ENCODE measurements around the gene CATSPERD. TPM values are rescaled to one million over a fixed set of nuclear protein-coding genes. Genes with fewer than 3 reads are reported as not detected.

Gene CATSPERD
- total RNA-seq, 1 donor from 2014 or later: not detected

GRCh38 chr19:5804516-5805461 lies 84.4 kb downstream of the CATSPERD start, which contains the start of gene NRTN:
TSS of gene NRTN (plus strand) at chr19:5805067. CDS start at chr19:5824166, 19,099 bp downstream.
- DNase-seq (ENCODE audit: low read depth): no peak
- peaks cover 7% of the 10 kb centered on the region for H3K27me3 ChIP-seq (ENCODE audit: control insufficient read depth, insufficient read depth, low read length)
- no peaks in the 10 kb centered on the region for H3K36me3 ChIP-seq (ENCODE audit: control insufficient read depth, insufficient read depth, low read length)
- TF ChIP-seq, protein P1, sequence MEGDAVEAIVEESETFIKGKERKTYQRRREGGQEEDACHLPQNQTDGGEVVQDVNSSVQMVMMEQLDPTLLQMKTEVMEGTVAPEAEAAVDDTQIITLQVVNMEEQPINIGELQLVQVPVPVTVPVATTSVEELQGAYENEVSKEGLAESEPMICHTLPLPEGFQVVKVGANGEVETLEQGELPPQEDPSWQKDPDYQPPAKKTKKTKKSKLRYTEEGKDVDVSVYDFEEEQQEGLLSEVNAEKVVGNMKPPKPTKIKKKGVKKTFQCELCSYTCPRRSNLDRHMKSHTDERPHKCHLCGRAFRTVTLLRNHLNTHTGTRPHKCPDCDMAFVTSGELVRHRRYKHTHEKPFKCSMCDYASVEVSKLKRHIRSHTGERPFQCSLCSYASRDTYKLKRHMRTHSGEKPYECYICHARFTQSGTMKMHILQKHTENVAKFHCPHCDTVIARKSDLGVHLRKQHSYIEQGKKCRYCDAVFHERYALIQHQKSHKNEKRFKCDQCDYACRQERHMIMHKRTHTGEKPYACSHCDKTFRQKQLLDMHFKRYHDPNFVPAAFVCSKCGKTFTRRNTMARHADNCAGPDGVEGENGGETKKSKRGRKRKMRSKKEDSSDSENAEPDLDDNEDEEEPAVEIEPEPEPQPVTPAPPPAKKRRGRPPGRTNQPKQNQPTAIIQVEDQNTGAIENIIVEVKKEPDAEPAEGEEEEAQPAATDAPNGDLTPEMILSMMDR (IDR thresholded peaks at IDR 0.05; ENCODE audit: insufficient read depth, low read length, severe bottlenecking): no peak
- H3K4me3 ChIP-seq (ENCODE audit: low read depth, low read length): no peak within 1 kb of the TSS
- no peak for FAIRE-seq

GRCh38 chr19:5805462-5806132 lies 85.2 kb downstream of the CATSPERD start:
- TF ChIP-seq, protein P1 (IDR thresholded peaks at IDR 0.05; ENCODE audit: insufficient read depth, low read length, severe bottlenecking): peak; percentile 78
- Histone ChIP-seq H3K36me3 (ENCODE audit: control insufficient read depth, insufficient read depth, low read length) (no peaks in the 10 kb centered on the region), H3K27me3 (ENCODE audit: control insufficient read depth, insufficient read depth, low read length) (peaks cover 7% of the 10 kb centered on the region), H3K4me3 (ENCODE audit: low read depth, low read length) (no peak overlapping the region)
- FAIRE-seq: no peak
- no peak for DNase-seq (ENCODE audit: low read depth)

- no peak for DNase-seq (ENCODE audit: low read depth)
- Histone ChIP-seq H3K27me3 (ENCODE audit: control insufficient read depth, insufficient read depth, low read length) (peaks cover 7% of the 10 kb centered on the region), H3K36me3 (ENCODE audit: control insufficient read depth, insufficient read depth, low read length) (no peaks in the 10 kb centered on the region), H3K4me3 (ENCODE audit: low read depth, low read length) (no peak overlapping the region)
- TF ChIP-seq, protein P1 (IDR thresholded peaks at IDR 0.05; ENCODE audit: insufficient read depth, low read length, severe bottlenecking): no peak
- no peak for FAIRE-seq
These were observed 85.7 kb downstream of the CATSPERD start for GRCh38 chr19:5806133-5806489.

- DNase-seq (ENCODE audit: low read depth): no peak
- FAIRE-seq: no peak
- Histone ChIP-seq H3K36me3 (ENCODE audit: control insufficient read depth, insufficient read depth, low read length) (no peaks in the 10 kb centered on the region), H3K27me3 (ENCODE audit: control insufficient read depth, insufficient read depth, low read length) (peaks cover 7% of the 10 kb centered on the region), H3K4me3 (ENCODE audit: low read depth, low read length) (no peak overlapping the region)
- TF ChIP-seq, protein P1 (IDR thresholded peaks at IDR 0.05; ENCODE audit: insufficient read depth, low read length, severe bottlenecking): no peak
These were observed 86.5 kb downstream of the CATSPERD start for GRCh38 chr19:5806905-5807304.

- H3K4me3 ChIP-seq (ENCODE audit: low read depth, low read length): no peak overlapping the region
- H3K27me3 ChIP-seq (ENCODE audit: control insufficient read depth, insufficient read depth, low read length): peaks cover 5% of the 10 kb centered on the region
- FAIRE-seq (no peak), DNase-seq (ENCODE audit: low read depth) (no peak)
- no peaks in the 10 kb centered on the region for H3K36me3 ChIP-seq (ENCODE audit: control insufficient read depth, insufficient read depth, low read length)
- TF ChIP-seq, protein P1 (IDR thresholded peaks at IDR 0.05; ENCODE audit: insufficient read depth, low read length, severe bottlenecking): no peak
These were observed 87.8 kb downstream of the CATSPERD start for GRCh38 chr19:5808120-5808816.

All from bronchial epithelial cell (primary cell).